IPS-NIHi11 (cell line): ENCODE measurements around the gene TCAP.

ENCODE experiments used
- DNase-seq: peaks from one replicate; pipeline ENCODE4 v3.0.0; 2012; ENCODE audit warnings: mixed read lengths, low spot score

TCAP gene, protein sequence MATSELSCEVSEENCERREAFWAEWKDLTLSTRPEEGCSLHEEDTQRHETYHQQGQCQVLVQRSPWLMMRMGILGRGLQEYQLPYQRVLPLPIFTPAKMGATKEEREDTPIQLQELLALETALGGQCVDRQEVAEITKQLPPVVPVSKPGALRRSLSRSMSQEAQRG

DNA sequence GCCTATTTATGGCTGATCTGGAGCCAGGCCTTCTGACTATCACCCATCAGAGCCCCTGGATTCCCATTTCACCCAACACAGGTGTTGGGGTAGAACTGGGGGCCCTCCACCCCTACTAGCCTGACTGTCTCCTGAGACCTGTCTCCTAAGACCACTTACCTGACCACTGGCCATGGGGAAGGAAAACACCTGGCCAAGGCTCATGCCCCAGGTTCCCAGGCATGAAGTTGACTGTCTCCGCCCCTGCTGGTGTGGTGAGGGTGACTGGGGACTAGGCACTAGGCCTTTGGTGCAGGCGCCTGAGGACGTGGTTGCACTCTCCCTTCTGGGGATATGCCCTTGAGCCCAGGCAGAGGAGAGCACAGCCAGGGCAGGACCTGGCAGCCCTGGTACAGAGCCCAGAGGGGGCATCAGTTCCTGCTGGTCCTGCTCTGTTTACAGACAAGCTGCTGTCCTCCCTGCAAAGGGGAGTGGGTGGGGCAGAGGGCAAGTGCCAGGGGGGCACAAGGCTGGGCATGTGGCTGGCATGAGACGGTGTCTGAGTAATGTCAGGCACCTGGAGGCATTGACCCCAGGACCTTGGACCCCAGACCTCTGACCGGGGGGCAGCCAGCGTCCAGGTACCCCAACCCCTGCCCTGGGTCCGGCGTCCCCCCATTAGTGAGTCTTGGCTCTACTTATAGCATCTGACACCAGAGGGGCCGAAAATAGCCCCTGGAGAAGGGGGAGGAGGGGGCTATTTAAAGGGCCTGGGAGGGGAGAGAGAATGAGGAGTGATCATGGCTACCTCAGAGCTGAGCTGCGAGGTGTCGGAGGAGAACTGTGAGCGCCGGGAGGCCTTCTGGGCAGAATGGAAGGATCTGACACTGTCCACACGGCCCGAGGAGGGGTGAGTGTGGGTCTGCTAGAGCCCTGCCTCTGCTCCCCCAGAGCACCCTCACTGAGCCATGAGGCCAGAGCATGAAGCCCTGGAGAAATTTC, at the start of gene TCAP:
Gene TCAP (plus strand): TSS at position 769 of the 981 bp plus-strand sequence. CDS start 11 bp downstream, at position 780.
- DNase-seq: no peak

DNA sequence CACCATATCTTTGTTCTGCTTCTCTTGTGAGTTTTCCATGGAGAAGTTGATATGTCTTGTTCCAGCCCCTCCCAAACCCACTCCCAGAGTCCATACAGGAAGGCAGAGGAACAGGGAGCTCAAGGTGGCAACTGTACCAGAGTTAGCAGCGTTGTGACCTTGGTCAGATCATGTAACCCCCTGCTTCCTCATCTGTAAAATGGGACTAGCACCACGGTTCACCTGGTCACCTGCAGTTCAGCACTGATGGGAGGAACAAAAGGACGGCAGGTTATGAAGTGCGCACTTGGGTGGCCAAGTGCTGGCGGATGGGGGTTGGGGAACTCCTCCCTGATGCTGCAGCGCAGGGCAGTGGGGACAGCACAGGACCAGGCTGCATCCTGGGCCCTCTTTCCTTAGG, 49.7 kb upstream of the TCAP start:
- DNase-seq: no peak

DNA sequence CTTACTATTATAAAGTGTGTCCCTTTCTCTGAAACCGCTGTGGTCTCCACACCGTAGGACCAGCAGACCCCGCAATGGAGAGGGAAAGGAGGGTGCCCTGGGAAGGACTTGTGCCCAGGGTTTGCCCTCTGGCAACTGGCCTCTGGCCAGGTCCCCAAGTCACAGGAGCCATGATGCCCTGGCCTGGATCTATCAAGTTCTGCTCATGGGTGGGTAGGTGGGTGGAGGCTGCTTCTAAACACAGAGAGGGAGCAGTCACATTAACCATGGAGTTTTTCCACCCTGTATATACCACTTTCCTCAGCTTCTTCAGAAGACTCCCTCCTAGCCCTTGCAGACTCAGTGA, 48.1 kb upstream of the TCAP start:
- no peak for DNase-seq

DNA sequence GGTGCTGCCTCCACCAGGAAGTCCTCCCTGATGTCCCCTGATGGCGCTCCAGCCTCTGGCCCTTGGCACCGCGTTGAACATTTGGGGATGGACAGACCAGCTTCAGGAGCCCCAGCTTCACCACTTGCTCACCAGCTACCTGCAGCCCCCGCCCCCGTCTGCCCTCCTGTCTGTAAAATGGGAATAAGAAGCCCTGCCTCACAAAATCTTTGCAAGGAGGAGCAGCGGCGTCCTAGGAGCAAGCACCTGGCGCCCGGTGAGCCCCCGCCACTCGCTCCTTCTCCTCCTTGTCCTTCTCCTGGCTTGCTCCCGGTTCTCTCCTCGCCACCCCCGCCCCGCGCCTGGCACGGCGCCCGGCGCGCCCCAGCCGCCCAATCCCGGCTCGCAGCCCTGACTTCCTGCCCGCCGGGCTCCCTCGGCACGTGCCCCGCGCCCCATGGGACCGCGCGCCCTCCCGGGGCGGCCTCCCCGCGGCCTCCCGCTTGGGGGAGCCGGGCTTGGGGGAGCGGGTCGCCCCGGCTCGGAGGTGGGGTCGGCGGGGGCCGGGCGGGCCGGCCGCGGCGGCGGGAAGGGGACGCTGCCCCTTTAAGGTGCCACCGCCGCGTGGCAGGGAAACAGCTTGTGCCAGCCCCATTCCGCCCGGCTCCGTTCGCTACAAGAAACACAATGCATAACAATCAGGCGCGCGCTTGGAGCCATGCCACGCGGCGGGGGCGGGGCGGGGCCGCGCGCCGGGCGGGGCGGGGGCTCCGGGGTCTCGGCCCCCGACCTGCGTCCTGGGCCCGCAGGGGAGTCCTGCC, 47.5 kb upstream of the TCAP start:
- DNase-seq: peak; percentile 71

DNA sequence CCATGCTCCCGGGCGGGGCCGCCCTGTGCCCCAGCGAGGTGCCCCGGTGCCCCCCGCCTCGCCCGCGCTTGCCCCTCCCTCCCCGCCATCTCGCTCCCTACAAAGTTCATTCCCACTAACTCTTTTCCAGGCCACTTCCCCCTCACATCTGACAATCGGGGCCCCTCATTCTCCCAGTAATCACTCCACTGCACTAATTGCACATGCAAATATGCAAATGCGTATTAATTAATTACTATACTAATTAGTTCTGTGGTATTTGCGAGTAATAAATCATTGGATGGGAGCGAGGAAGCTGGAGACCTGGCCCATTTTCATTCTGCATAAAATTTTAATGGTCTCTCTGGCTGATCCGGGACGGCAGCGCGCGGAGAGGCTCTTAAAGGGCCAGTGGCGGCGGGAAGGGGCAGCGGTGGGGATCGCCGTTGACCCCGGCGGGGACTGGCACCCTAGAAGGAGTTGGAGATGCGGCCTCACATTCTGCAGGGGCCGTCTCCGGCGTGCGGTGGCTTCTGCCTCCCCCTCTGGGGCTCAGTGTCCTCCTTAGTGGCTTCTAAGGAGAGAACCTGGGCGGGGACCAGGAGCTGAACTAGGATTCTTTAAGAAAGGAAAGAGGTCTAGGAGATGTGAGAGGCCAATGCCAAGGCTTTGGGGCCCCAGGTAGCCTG, 46.8 kb upstream of the TCAP start:
- DNase-seq: no peak

DNA sequence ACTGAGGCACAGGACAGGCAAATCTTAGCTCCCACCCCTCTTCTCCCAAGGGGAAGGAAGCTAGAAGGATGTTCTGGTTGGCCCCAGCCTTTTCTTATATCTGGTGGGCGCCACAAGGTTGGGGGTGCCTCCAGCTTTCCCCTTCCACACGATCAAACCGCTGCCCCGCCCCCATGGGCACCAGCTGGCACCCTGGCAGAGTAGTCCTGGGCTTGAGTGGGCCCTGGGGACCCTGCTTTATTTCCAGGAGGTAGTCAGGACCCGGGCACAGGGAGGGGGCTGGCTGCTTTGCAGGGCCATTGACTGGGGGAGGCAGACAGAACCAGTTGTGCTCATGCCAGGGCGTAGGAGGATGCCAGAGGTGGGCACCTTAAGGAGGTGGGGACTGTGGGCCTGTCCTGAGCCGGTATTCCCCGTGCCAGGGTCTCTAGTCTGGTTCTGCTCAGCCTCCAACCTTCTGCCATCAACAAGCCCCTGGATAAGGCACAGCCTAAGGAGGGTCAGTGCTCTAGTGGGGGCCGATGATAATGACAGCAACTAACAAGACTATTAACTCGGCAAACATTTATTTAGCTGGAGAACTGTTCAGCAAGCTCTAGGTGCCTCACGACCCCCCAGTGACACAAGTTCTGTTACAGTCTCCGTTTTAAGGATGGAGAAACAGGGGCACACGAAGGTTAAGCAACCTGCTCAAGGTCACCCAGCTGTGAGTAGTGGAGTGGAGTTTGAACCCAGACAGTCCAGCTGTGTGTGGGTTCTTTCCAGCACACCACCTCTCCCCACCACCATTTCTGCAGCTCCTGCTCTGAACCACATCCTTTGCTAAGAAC, 46.0 kb upstream of the TCAP start:
- no peak for DNase-seq

DNA sequence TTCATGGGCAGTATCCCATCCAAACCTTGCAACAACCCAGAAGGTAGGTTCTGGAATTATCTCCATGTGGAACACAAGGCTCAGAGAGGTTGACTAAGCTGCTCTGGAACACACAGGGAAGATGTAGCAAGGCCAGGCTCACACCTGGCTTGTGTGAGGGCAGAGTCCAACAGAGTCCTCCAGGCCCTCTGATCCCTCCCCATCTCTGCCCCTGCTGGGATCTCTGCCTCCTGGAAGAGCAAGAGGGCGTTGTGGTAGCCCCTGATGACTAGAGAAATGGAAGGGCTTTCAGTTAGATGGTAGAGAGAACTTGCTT, 45.4 kb upstream of the TCAP start:
- DNase-seq: no peak

DNA sequence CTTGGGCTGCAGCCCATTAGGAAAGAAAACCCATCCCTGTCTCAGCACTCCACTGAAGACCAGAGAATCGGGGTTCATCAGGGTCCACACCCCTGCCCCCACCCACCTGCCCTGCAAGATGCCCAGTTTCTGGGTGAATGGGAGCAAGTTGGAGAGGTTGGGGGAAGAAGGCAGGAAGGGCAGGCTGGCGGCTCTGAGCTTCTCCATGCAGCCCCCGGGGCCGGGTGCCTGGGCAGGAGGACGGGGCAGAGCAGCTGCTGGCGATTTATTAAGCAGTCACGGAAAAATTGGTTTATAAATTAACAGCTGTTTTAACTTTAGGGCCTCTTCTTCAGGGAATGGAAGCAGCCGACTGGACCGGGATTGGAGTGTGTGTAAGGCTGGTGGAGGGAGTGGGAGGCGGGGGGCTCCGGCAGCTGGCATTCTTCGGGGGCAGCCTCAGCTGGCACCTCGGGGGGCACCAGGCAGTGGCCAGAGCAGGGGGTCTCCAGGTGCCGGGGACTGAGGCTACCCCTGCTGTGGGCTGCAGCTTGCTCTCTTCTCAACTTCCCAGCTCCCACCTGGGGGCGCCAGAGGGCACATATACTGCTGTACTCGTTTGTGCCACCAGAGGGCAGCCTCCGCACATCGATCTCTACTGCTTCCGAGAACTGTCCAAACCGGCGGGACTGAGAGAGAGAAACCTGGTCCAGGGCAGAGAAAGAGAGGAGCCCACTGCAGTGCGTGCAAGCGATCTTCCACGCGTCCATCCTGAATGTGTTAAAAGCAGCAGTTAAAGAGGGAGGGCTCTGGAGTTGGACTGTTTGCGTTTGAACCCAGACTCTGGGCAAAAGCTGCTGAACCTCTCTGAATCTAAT, 43.4 kb upstream of the TCAP start:
- peak; percentile 87 for DNase-seq

DNA sequence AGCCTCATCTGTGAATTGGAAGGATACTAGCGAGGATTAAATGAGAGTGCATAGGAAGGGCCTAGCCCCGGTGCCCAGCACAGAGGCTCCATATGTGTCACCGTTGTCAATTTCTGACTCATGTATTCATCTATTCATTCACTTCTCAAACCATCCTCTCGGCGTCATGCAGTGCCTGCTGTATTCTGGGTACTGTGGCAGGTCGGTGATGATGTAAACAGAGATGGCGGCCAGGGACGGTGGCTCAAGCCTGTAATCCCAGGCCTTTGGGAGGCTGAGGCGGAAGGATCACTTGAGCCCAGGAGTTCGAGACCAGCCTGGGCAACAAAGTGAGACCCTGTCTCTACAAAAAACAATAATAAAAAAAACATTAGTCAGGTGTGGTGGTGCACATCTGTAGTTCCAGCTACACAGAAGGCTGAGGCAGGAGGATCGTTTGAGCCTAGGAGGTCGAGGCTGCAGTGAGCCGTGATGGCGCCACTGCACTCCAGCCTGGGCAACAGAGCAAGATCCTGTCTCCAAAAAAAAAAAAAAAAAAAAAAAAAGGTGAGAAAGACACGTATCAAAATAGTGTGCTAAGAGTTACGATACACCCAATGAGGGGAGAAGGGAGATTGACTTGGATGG, 42.7 kb upstream of the TCAP start:
- no peak for DNase-seq

DNA sequence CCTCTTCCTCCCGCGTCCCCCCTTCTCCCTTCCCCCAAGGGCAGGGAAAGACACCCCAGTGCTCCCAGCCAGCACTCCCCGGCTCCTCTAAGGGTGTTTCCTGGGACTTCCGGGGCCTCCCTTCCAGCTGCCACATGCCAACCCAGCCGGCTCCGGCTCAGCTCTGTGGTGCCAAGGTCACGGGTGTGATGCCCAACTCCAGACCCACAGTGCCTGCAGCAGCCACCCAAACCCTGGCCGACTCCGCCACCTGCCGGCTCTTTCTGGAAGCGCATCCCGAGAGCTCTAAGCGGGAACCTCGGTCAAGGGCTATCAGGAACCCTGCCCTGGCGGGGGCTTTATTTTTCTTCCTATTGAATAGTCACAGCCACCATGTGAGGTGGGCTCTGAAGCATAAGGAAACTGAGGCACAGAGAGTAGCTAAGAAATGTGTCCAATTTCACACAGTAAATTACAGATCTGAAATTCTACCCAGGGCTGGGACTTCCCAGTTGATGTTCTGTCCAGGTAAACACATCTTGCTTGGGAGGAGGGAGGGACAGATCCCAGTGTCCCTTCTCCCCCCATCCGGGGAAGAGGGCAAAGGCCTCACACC, 41.7 kb upstream of the TCAP start:
- DNase-seq: peak; percentile 75

DNA sequence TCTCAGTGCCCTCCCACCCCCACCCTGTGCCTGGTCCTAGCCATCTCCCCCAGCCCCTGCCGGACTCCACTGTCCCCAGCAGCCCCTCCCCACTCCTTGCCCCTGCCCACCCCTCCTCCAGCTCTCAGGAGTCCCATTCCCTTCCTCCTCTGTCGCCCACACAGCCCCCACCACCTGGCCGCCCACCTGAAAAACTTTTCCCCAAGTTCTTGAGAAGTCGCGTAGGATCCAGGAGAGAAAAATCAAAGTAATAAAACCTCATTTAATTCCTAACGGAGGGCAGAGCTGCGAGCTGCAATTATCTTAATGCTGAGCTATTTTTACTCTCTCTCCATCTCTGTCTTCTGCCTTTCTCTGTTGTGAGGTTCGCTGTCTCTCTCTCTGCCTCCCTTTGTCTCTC, 40.8 kb upstream of the TCAP start:
- DNase-seq: no peak

DNA sequence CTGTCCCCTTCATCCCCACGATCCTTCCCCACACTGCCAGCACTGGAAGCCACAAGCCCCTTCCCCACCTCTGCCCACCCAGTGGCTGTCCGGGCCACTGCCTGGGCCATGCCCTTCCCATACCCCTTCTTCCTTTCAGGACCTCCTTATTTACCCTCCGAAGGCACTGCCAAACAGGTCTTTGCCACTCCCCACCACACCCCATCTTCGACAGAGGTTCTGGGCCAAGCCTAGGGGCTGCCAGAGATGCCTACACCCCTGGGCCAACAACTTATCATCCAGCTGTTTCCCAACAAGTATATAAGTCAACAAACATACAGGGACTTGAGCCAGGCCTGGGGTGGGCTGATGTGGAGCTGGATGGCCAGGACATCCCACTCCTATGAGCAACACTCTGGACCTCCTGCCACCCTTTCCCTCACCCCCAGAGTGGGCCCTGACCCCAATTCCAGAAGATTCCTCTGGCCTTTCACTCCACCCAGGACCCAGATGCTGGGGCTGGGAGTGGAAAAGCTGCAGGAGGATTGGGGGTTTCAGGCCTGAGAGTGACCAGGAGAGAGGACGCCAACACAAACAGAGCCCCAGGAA, 39.9 kb upstream of the TCAP start:
- DNase-seq: no peak

DNA sequence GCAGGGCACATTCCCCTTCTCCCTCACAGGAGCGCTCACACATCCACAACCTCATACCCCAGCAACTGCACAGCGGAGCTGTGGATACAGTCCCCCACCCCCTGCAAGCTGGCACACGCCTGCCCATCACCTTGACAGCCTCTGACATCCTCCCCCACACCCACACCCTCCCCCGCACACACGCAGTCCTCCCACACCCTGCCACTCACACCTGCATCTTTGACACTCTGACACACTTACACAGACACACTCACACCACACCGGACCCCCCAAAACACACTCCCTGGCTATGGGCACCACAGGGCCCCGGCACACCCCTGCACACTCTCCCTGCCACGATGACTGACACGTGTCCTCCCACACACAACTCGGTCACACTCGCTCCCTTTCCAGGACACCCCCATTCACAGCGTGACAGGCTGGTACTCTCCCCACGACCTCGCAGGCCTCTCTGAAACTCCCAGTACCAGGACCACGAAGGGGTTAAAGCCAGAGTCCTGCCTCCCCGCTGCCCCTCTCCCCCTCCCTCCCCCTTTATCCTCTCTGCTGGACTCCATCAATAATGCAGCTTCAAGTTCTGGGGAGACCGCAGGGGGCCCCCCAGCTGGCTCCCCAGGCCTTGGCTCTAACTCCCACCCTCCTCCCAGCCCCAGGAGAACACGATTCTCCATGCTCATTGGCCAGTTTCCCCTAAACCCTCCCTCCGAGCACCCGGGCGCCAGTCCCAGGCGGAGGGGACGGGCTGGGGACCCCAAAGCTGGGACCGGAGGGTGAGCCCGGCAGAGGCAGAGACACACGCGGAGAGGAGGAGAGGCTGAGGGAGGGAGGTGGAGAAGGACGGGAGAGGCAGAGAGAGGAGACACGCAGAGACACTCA, 38.7 kb upstream of the TCAP start, which contains the start of gene PPP1R1B:
Gene PPP1R1B (plus strand): TSS at position 782 of the 876 bp plus-strand sequence. CDS start 441 bp downstream, outside the sequence.
- peak; percentile 51 for DNase-seq

DNA sequence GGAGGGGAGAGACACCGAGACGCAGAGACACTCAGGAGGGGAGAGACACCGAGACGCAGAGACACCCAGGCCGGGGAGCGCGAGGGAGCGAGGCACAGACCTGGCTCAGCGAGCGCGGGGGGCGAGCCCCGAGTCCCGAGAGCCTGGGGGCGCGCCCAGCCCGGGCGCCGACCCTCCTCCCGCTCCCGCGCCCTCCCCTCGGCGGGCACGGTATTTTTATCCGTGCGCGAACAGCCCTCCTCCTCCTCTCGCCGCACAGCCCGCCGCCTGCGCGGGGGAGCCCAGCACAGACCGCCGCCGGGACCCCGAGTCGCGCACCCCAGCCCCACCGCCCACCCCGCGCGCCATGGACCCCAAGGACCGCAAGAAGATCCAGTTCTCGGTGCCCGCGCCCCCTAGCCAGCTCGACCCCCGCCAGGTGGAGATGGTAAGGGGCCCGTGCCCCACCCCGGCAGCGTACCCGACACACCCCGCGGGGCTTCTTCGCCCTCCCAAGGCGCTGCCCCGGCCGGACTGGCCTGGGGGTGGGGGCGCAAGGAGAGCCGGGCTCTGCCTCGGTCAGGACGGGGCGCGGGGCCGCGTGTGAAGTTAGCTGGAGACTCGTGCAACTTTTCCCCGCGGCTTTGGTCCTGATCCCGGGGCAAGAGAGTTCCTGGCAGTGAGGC, 38.0 kb upstream of the TCAP start:
- no peak for DNase-seq

DNA sequence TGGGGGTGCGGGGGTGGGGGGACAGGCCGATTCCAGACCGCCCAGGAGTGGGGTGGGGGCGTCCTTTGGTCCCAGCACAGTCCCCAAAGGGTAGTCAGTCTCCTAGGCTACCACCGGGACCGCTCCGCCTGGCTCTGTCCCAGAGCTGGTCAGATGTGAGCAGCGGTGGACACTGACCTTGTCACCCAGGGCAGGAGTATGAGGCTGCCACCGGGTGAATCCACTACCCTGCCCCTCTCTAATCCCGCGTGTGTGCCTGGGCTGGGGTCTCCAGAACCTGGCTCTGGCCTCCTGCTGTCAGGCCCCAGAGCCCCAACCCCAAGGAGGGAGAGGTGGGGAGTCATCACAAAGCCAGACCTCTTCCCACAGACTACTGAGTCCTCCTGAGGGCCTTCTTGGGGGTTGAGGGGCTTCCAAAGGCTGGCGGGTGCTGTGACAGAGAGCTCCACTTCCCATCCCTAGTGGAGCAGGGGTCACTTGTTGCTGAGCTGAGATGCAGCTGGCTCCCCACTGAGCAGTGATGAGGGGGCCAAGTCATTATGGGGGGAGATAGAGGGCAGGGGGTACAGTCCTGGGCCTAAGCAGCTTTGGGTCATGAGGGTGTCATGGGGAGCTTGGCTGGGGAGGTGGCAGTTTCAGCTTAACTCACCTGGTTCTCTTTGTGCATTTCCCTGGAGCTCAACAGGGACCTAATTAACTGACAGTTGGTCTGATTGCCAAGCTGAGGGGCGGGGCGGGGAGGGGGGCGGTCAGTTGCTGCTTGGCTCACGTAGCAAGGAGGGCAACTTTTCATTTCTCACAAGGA, 37.2 kb upstream of the TCAP start:
- no peak for DNase-seq

DNA sequence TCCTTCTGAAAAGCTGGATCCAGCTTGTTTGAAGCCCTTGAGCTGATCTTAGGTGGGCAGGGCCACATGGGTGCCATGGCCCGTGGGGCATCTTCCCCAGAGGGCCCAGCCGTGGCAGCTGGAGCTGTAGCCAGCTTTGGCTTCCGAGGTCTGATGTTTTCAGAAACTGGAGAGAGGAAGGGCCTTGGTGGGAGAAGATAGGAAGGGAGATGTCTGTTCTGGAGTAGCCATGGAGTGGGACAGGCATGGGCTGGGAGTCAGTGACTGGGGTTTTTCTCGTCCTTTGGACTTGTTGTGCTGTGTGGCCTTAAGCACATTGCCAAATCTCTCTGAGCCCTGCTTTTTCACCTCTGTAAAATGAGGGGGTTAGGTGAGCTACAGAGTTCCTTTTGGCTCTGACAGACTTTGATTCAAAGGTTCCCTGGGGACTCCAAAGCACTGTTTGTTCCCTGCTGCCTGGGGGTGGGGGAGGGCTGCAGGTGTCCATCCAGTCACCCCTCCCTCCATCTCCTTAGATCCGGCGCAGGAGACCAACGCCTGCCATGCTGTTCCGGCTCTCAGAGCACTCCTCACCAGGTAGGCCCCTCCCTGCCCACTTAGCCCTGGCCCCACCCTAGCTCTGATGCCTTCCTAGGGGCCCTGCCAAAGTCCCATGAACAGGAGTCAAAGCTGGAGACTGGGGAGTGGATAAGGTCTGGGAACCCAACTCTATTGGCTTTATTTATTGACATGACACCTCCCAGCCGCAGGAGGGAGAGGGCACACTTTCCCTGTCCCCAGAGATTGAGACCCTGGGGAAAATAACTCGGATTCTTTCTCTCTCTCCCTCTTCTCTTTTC, 36.3 kb upstream of the TCAP start:
- no peak for DNase-seq
